Measurements from ENCODE around the gene BBS4. TPM values are rescaled to one million over a fixed set of nuclear protein-coding genes. Genes with fewer than 3 reads are reported as not detected.

BBS4 gene
- total and polyA plus RNA-seq, 2 donors: 15.7 to 20.7 TPM

GRCh38 chr15:72737061-72737460, 51.1 kb downstream of the BBS4 start:
- H3K4me1 ChIP-seq (ENCODE audit: control insufficient read depth in 2 of 2, insufficient read depth in 2 of 2, low read length in 2 of 2): peaks cover 0 to 3% of the 10 kb centered on the region in 2 donors
- WGBS: 98% methylated on average over 3 of the region's 3 CpGs
- H3K27me3 ChIP-seq (ENCODE audit: control insufficient read depth in 2 of 2, insufficient read depth in 1 of 2, low read length in 1 of 2): no peaks in the 10 kb centered on the region
- H3K36me3 ChIP-seq (ENCODE audit: control insufficient read depth in 2 of 2, insufficient read depth in 2 of 2, low read length in 1 of 2): peaks cover 18 to 27% of the 10 kb centered on the region in 2 donors
- no peak overlapping the region for H3K4me3 ChIP-seq (ENCODE audit: low read length in 2 of 2)
- no peaks in the 10 kb centered on the region for H3K9me3 ChIP-seq (ENCODE audit: control insufficient read depth in 2 of 2, insufficient read depth in 1 of 2, low read length in 1 of 2)
- H3K27ac ChIP-seq (ENCODE audit: low read depth in 1 of 2, low read length in 1 of 2): no peak overlapping the region
- DNase-seq (ENCODE audit: low read depth in 6 of 9, low spot score in 9 of 9): no peak

DNA sequence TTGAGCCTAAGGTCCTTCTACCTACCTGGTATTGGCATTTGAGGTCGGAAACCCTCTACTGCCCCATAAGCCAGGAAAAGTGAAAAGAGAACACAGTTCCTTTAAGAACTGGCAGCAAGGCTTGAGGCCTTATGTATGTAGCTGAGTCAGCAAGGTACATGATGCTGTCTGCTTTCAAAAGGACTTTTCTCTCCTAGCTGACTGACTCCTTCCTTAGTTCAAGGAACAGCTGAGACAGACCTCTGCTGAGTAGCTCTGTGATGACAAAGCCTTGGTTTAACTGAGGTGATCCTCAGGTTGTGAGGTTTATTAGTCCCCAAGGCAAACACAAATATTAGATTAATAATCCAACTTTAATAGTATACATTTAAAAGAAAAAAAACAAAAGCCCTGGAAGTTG, 51.7 kb downstream of the BBS4 start:
- DNase-seq (ENCODE audit: low read depth in 6 of 9, low spot score in 9 of 9): no peak
- H3K9me3 ChIP-seq (ENCODE audit: control insufficient read depth in 2 of 2, insufficient read depth in 1 of 2, low read length in 1 of 2): no peaks in the 10 kb centered on the region
- no peak overlapping the region for H3K4me3 ChIP-seq (ENCODE audit: low read length in 2 of 2)
- no peak overlapping the region for H3K27ac ChIP-seq (ENCODE audit: low read depth in 1 of 2, low read length in 1 of 2)
- 94% methylated on average over 1 of the region's 1 CpG for WGBS
- H3K36me3 ChIP-seq (ENCODE audit: control insufficient read depth in 2 of 2, insufficient read depth in 2 of 2, low read length in 1 of 2): peaks cover 18 to 27% of the 10 kb centered on the region in 2 donors
- H3K27me3 ChIP-seq (ENCODE audit: control insufficient read depth in 2 of 2, insufficient read depth in 1 of 2, low read length in 1 of 2): no peaks in the 10 kb centered on the region
- H3K4me1 ChIP-seq (ENCODE audit: control insufficient read depth in 2 of 2, insufficient read depth in 2 of 2, low read length in 2 of 2): peaks cover 0 to 3% of the 10 kb centered on the region in 2 donors

- H3K9me3 ChIP-seq (ENCODE audit: control insufficient read depth in 2 of 2, insufficient read depth in 1 of 2, low read length in 1 of 2): no peaks in the 10 kb centered on the region
- H3K36me3 ChIP-seq (ENCODE audit: control insufficient read depth in 2 of 2, insufficient read depth in 2 of 2, low read length in 1 of 2): peaks cover 18 to 24% of the 10 kb centered on the region in 2 donors
- peak overlapping the region in 1 of 2 donors; percentile 45 for H3K27ac ChIP-seq (ENCODE audit: low read depth in 1 of 2, low read length in 1 of 2)
- H3K4me1 ChIP-seq (ENCODE audit: control insufficient read depth in 2 of 2, insufficient read depth in 2 of 2, low read length in 2 of 2): peaks cover 0 to 3% of the 10 kb centered on the region in 2 donors
- peak in 5 of 9 donors; percentile 7 to 53 (median 9) for DNase-seq (ENCODE audit: low read depth in 6 of 9, low spot score in 9 of 9)
- H3K27me3 ChIP-seq (ENCODE audit: control insufficient read depth in 2 of 2, insufficient read depth in 1 of 2, low read length in 1 of 2): no peaks in the 10 kb centered on the region
- WGBS: 14% methylated on average over 1 of the region's 1 CpG
- H3K4me3 ChIP-seq (ENCODE audit: low read length in 2 of 2): no peak overlapping the region
Observed at GRCh38 chr15:72740219-72740618, 54.2 kb downstream of the BBS4 start.

GRCh38 chr15:72749700-72750099, 63.7 kb downstream of the BBS4 start:
- Histone ChIP-seq H3K4me1 (ENCODE audit: control insufficient read depth in 2 of 2, insufficient read depth in 2 of 2, low read length in 2 of 2) (no peaks in the 10 kb centered on the region), H3K4me3 (ENCODE audit: low read length in 2 of 2) (no peak overlapping the region), H3K36me3 (ENCODE audit: control insufficient read depth in 2 of 2, insufficient read depth in 2 of 2, low read length in 1 of 2) (peaks cover 16 to 42% of the 10 kb centered on the region in 2 donors), H3K27me3 (ENCODE audit: control insufficient read depth in 2 of 2, insufficient read depth in 1 of 2, low read length in 1 of 2) (no peaks in the 10 kb centered on the region), H3K27ac (ENCODE audit: low read depth in 1 of 2, low read length in 1 of 2) (no peak overlapping the region), H3K9me3 (ENCODE audit: control insufficient read depth in 2 of 2, insufficient read depth in 1 of 2, low read length in 1 of 2) (no peaks in the 10 kb centered on the region)
- 96% methylated on average over 2 of the region's 2 CpGs for WGBS
- no peak for DNase-seq (ENCODE audit: low read depth in 6 of 9, low spot score in 9 of 9)

GRCh38 chr15:72751751-72752455, 65.9 kb downstream of the BBS4 start:
- Histone ChIP-seq H3K27me3 (ENCODE audit: control insufficient read depth in 2 of 2, insufficient read depth in 1 of 2, low read length in 1 of 2) (no peaks in the 10 kb centered on the region), H3K4me3 (ENCODE audit: low read length in 2 of 2) (no peak overlapping the region), H3K9me3 (ENCODE audit: control insufficient read depth in 2 of 2, insufficient read depth in 1 of 2, low read length in 1 of 2) (no peaks in the 10 kb centered on the region), H3K4me1 (ENCODE audit: control insufficient read depth in 2 of 2, insufficient read depth in 2 of 2, low read length in 2 of 2) (no peaks in the 10 kb centered on the region), H3K27ac (ENCODE audit: low read depth in 1 of 2, low read length in 1 of 2) (no peak overlapping the region), H3K36me3 (ENCODE audit: control insufficient read depth in 2 of 2, insufficient read depth in 2 of 2, low read length in 1 of 2) (peaks cover 36 to 59% of the 10 kb centered on the region in 2 donors)
- DNase-seq (ENCODE audit: low read depth in 6 of 9, low spot score in 9 of 9): no peak
- 42% methylated on average over 9 of the region's 9 CpGs for WGBS

DNA sequence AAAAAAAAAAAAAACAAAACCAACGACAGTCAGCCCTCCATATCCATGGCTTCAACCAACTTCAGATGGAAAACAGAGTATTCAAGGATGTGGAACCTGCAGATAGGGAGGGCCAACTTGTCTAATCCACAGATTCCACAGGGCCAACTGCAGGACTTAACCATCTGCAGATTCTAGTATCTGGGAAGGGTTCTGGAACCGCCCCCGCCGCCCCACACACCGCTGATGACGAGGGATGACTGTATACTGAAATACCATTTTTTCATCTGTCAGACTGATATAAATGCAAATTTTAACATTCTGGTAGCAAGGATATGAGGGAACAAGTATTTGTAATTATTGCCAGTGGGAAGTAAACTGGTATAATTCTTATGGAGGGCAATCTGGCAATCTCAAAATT, 68.1 kb downstream of the BBS4 start:
- H3K4me1 ChIP-seq (ENCODE audit: control insufficient read depth in 2 of 2, insufficient read depth in 2 of 2, low read length in 2 of 2): no peaks in the 10 kb centered on the region
- no peaks in the 10 kb centered on the region for H3K9me3 ChIP-seq (ENCODE audit: control insufficient read depth in 2 of 2, insufficient read depth in 1 of 2, low read length in 1 of 2)
- no peak overlapping the region for H3K27ac ChIP-seq (ENCODE audit: low read depth in 1 of 2, low read length in 1 of 2)
- WGBS: 97% methylated on average over 6 of the region's 6 CpGs
- no peak for DNase-seq (ENCODE audit: low read depth in 6 of 9, low spot score in 9 of 9)
- H3K36me3 ChIP-seq (ENCODE audit: control insufficient read depth in 2 of 2, insufficient read depth in 2 of 2, low read length in 1 of 2): peaks cover 48 to 72% of the 10 kb centered on the region in 2 donors
- no peak overlapping the region for H3K4me3 ChIP-seq (ENCODE audit: low read length in 2 of 2)
- H3K27me3 ChIP-seq (ENCODE audit: control insufficient read depth in 2 of 2, insufficient read depth in 1 of 2, low read length in 1 of 2): no peaks in the 10 kb centered on the region

DNA sequence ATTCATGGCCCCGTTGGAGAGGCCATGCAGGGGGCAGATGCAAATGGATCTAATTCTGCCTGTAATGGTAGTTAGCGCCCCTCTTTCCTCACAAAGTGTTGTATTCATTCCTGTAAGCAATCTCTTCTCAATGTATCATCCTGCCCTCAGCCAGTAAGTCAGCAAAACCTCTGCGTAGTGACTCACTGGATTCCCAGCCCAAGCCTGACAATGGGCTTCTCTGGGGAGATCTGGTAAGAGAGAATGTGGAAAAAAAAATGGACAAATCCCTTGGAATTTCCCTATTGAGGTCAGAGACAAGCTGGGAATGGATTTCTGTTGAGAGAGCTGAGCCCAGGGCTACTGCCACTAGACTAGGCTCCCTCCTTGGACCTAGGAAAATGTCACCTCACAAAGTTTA, 72.2 kb downstream of the BBS4 start:
- 83% methylated on average over 3 of the region's 3 CpGs for WGBS
- Histone ChIP-seq H3K9me3 (ENCODE audit: control insufficient read depth in 2 of 2, insufficient read depth in 1 of 2, low read length in 1 of 2) (no peaks in the 10 kb centered on the region), H3K27me3 (ENCODE audit: control insufficient read depth in 2 of 2, insufficient read depth in 1 of 2, low read length in 1 of 2) (no peaks in the 10 kb centered on the region), H3K27ac (ENCODE audit: low read depth in 1 of 2, low read length in 1 of 2) (no peak overlapping the region), H3K4me1 (ENCODE audit: control insufficient read depth in 2 of 2, insufficient read depth in 2 of 2, low read length in 2 of 2) (no peaks in the 10 kb centered on the region), H3K36me3 (ENCODE audit: control insufficient read depth in 2 of 2, insufficient read depth in 2 of 2, low read length in 1 of 2) (peaks cover 43 to 69% of the 10 kb centered on the region in 2 donors), H3K4me3 (ENCODE audit: low read length in 2 of 2) (no peak overlapping the region)
- no peak for DNase-seq (ENCODE audit: low read depth in 6 of 9, low spot score in 9 of 9)

GRCh38 chr15:72760590-72761260, 74.7 kb downstream of the BBS4 start:
- no peaks in the 10 kb centered on the region for H3K9me3 ChIP-seq (ENCODE audit: control insufficient read depth in 2 of 2, insufficient read depth in 1 of 2, low read length in 1 of 2)
- no peak overlapping the region for H3K27ac ChIP-seq (ENCODE audit: low read depth in 1 of 2, low read length in 1 of 2)
- peaks cover 31 to 59% of the 10 kb centered on the region in 2 donors for H3K36me3 ChIP-seq (ENCODE audit: control insufficient read depth in 2 of 2, insufficient read depth in 2 of 2, low read length in 1 of 2)
- H3K4me3 ChIP-seq (ENCODE audit: low read length in 2 of 2): no peak overlapping the region
- DNase-seq (ENCODE audit: low read depth in 6 of 9, low spot score in 9 of 9): no peak
- 96% methylated on average over 5 of the region's 5 CpGs for WGBS
- H3K27me3 ChIP-seq (ENCODE audit: control insufficient read depth in 2 of 2, insufficient read depth in 1 of 2, low read length in 1 of 2): no peaks in the 10 kb centered on the region
- no peaks in the 10 kb centered on the region for H3K4me1 ChIP-seq (ENCODE audit: control insufficient read depth in 2 of 2, insufficient read depth in 2 of 2, low read length in 2 of 2)

DNA sequence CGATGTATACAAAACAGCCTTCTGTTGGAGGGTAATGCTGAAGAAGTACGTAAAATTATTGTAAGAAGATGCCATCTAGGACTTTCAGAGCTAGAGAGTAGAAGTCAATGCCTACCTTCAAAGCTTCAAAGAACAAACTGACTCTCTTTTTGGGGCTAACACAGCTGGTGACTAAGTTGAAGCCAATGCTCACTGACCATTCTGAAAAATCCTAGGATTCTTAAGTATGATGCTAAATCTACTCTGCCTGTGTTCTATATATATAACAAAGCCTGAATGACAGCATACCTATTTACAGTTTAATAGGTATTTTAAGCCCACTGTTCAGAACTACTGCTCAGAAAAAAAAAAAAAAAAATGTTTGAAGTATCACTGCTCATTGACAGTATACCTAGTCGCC, 78.6 kb downstream of the BBS4 start:
- DNase-seq (ENCODE audit: low read depth in 6 of 9, low spot score in 9 of 9): no peak
- Histone ChIP-seq H3K27ac (ENCODE audit: low read depth in 1 of 2, low read length in 1 of 2) (no peak overlapping the region), H3K4me1 (ENCODE audit: control insufficient read depth in 2 of 2, insufficient read depth in 2 of 2, low read length in 2 of 2) (no peaks in the 10 kb centered on the region), H3K9me3 (ENCODE audit: control insufficient read depth in 2 of 2, insufficient read depth in 1 of 2, low read length in 1 of 2) (peaks cover 0 to 4% of the 10 kb centered on the region in 2 donors), H3K27me3 (ENCODE audit: control insufficient read depth in 2 of 2, insufficient read depth in 1 of 2, low read length in 1 of 2) (no peaks in the 10 kb centered on the region), H3K4me3 (ENCODE audit: low read length in 2 of 2) (no peak overlapping the region), H3K36me3 (ENCODE audit: control insufficient read depth in 2 of 2, insufficient read depth in 2 of 2, low read length in 1 of 2) (peaks cover 17 to 44% of the 10 kb centered on the region in 2 donors)
- WGBS: 100% methylated on average over 3 of the region's 3 CpGs

Measured in thymus (tissue), 11 donors.